Inflammatory macrophage (primary cell): ENCODE measurements around the gene OVOL3.
A peak's percentile ranks its signal among the peaks of the same experiment; 100 is the strongest.
"Not testable (repeated sequence)": the region's sequence is repeated elsewhere in the genome, so short reads cannot be mapped to it uniquely, and the experiment has no call there.

ENCODE experiments used
- DNase-seq, 2 donors: peaks; one replicate each; pipeline ENCODE4 v3.0.0-alpha.2; 2020 to 2022
- total RNA-seq, 18 experiments: gene quantifications; one replicate each; lab custom pipeline; 2026; ENCODE audit warnings: mixed read lengths in 6 of 18, inconsistent platforms in 2 of 18; lab: John Stamatoyannopoulos, UW

OVOL3 gene
- total RNA-seq: 0 to 0.08 (median 0) reads per million in 18 experiments

DNA sequence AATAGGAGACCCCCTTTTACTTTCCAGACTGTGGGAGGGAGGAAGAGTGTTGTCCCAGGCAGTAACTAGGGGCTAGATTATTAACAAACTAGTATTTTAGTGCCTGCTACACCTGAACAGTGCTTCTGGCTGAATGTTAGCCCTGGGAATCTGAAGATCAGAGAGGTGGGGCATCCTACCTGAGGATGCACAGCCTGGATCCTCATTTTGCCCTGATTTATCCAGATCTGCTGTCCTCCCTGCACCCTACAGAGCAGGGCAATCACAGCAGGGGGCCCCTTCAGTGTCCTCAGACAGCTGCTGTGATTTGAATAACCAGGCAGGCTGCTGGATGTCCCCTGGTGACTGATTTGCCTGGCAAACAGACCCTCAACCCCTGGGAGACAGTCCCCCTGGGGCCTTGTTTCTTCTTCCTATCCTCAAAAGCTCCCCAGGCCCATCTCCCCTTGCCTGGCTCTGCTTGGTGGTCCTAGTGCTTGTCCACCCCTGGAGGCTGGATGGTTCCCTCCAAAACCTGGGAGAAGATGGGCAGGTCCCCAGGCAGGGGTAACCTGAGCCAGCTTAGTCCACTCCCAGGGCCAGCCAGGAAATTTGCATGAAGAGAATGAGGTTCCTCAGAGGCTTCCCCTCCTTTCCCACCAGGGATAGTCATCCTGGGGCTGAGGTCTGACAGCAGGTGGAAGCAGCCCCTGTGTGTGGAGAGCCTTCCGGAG lies at the start of gene OVOL3:
TSS of gene OVOL3 (plus strand) at position 657 of the 713 bp plus-strand sequence. CDS start 60 bp downstream, outside the sequence.
- no peak for DNase-seq

DNA sequence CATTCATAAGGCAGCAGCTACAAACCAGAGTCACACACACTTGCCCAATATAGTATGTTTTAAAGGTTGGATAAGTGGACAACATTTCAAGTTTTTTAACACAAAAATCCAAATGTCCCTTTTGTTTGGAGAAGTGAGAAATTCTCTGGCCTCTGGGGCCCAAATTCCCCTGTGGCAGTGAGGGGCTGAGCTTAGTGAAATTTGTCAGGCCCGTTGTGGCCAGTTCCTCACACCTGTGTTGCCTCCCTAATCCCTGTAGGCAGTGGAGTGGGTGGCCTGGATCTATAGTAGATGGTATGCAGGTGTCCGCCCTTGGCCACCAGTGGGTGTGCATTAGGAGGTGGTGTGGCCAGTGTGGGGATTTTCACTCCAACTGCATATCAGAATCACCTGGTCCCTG lies 49.6 kb upstream of the OVOL3 start:
- no peak for DNase-seq

GRCh38 chr19:36064826-36065225 lies 46.1 kb upstream of the OVOL3 start:
- DNase-seq: peak; percentile 58 to 72

- no peak for DNase-seq
Measured at GRCh38 chr19:36067681-36068080, 43.3 kb upstream of the OVOL3 start.

DNA sequence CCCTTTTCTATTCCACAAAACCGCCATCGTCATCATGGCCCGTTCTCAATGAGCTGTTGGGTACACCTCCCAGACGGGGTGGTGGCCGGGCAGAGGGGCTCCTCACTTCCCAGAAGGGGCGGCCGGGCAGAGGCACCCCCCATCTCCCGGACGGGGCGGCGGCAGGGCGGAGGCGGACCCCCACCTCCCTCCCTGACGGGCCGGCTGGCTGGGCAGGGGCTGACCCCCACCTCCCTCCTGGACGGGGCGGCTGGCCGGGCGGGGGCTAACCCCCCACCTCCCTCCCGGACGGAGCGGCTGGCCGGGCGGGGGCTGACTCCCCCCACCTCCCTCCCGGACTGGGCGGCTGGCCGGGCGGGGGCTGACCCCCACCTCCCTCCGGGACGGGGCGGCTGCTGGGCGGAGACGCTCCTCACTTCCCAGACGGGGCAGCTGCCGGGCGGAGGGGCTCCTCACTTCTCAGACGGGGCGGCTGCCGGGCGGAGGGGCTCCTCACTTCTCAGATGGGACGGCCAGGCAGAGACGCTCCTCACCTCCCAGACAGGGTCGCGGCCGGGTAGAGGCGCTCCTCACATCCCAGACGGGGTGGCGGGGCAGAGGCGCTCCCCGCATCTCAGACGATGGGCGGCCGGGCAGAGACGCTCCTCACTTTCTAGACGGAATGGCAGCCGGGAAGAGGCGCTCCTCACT lies 42.0 kb upstream of the OVOL3 start:
- not testable (repeated sequence) for DNase-seq

DNA sequence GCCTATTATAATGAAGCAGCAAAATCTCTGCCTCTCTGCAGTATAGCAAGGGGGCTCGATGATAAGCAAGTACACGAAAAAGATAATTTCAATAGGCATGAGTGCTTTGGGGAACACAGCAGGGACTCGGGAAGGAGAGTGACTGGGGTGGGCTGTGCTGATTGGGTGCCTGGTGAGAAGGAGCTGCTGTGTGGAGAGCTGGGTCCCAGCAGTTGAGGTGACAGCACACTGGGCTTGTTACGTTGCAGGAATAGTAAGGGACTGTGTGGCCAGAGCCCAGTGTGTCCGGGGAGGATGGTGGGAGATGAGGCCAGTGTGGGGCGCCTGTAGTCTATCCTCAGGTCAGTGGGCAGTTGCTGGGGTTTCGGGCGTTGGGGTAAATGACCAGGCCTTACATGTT lies 38.9 kb upstream of the OVOL3 start:
- no peak for DNase-seq

- no peak for DNase-seq
Measured at GRCh38 chr19:36073121-36073876, 37.6 kb upstream of the OVOL3 start.

DNA sequence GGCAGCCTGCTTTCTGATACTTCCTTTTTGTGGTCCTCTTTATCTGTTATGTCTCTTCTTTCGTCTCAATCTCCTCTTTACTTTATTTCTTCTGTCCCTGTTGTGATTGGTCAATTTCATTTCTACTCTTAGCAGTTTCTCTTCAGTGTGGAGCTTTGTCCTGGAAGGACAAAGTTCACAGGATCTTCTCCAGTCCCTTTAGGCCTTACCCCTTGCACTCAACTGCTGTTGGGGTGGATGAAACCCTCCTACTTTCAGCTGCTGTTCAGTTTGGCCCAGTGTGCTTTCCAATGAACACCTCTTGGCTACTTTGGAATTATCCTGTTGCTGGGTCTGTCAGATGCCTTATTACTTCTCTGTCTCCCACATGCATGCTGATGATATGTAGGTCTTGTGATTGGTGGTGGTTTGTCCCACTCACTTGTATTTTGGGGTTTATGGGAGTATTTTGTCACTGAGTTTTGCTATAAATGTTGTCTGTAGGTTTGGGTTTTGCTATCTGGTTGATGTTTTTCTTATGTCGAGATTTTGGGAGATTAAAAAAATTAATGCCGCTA lies 31.5 kb upstream of the OVOL3 start:
- DNase-seq: peak; percentile 21 to 67

DNA sequence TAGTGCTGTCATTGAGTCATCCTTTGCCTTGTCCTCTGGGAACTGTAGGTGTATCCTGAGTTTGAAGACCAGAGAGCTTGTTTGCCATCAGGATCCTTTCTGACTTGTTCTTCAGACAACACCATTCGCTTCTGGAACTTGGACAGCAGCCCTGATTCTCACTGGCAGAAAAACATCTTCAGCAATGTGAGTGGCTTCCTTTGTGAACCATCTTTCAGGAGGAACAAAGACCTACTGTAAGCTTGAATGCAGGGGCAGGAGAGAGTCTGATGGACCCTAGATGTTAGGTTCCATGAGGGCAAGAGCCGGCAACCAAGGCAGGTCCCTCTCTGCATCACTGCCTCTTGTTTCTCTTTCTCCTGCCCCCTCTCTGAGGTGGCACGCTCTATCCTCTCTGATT lies 29.6 kb upstream of the OVOL3 start:
- DNase-seq: no peak

GRCh38 chr19:36081894-36082293 lies 29.0 kb upstream of the OVOL3 start:
- no peak for DNase-seq

DNA sequence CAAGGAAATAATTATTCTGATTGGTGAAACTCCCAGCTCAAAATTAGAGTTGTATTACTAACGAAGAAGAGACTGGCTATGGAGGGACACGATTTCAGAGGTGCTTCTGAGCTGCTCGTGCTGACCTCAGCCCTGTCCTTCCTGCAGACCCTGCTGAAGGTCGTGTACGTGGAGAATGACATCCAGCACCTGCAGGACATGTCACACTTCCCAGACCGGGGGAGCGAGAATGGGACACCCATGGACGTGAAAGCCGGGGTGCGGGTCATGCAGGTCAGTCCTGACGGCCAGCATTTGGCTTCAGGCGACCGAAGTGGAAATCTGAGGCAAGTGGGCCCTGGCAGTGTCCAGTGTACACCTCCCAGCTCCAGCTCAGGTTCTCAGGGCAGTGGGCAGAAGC lies 28.0 kb upstream of the OVOL3 start:
- no peak for DNase-seq

DNA sequence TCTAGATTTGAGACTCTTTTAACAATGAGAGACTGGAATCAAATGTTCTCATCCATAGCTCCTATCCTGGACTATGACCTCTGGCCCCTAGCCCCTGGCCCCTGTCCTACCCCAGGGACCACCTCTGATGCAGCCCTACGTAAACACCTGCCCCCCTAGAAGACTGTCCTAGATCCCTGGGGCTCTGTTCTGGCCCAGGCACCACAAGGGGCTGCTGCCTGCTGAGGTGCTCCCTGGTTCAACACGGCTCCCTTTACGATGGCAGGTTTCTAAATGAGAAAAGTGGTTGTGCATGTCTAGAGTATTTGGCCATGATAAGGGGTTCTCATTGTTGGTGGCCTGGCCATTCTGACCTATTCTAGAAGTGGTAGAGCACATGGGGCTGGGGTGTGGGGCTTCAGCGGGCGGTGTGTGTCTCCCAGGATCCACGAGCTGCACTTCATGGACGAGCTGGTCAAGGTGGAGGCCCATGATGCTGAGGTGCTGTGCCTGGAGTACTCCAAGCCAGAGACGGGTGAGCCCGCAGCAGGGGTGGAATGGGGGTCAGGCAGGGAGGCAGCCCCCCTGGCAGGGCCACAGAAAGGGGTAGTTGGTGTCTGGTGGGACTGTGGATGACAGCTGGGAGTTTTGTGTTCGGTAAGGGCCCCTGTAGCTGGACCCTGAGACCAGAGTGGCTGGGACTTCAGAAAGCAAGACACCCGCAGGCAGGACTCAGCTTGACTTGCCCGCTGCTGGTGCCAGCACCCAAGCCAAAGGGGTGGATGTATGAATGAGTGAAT lies 26.5 kb upstream of the OVOL3 start:
- DNase-seq: no peak

GRCh38 chr19:36086326-36086725 lies 24.6 kb upstream of the OVOL3 start:
- DNase-seq: no peak

DNA sequence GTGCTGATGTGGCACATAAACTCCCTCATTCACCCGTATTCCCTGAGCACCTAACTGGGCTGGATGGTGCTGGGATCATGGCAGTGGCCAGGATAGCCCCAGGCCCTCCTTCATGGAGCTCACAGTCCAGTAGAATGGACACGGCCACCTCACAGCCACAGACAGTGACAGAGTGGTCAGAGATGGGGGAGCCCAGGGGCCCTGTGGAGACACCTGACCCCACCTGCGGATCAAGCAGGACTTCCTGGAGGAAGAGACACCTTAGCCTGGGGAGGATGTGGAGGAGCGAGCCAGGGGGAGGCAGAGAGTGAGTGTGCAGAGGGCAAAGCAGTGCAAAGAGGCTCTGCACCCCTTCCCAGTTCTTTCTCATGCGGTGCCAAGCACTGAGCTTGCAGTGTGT lies 21.1 kb upstream of the OVOL3 start:
- DNase-seq: no peak

DNA sequence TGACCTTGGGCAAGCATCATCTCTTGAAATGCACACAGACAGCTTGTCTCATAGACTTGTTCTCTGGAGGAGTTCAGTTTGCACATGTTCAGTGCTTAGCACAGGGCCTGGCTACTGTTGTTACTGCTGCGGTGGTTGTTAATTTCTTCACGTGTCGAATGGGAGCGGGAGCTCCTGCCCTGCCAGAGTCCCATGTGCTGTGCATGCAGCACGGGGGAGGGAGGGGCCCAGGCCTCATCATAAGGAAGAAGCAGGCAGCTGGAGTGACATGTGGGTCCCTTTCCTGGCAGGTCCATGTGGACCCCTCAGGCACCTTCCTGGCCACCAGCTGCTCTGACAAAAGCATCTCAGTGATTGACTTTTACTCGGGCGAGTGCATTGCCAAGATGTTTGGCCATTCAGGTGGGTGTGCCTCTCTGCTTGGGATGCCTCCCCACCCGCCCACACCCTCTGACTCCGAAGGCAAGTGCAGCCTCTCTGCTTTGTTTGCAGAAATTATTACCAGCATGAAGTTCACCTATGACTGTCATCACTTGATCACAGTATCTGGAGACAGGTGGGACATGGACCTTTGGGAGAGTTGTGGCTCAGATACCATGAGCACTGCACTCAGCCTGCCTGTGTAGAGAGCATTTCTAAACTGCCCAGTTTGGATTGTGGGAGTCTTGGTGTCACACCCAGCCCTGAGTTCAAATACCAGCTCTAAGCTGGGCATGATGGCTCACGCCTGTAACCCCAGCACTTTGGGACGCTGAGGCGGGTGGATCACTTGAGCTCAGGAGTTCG lies 19.8 kb upstream of the OVOL3 start:
- no peak for DNase-seq

- no peak for DNase-seq
Measured at GRCh38 chr19:36092566-36092965, 18.4 kb upstream of the OVOL3 start.

GRCh38 chr19:36093146-36093662 lies 17.7 kb upstream of the OVOL3 start:
- DNase-seq: no peak

DNA sequence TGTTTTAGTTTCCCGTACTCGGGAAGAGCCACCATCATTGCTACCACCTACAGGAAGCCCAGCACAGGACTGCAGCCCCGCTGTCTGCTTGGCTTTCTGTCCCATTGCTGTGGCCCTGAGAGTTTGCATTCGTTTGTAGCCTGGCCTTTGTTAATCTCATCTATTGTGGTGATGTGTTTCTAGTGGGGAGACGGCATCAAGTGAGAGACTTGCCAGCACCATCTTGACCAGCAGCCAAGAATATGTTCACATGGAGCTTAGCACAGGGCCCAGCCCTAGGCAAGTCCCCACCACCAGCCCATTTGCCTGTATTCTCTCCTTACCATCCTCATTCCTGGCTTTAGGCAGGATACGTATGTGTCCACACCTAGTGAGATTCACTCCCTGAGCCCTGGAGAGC lies 17.3 kb upstream of the OVOL3 start:
- no peak for DNase-seq

DNA sequence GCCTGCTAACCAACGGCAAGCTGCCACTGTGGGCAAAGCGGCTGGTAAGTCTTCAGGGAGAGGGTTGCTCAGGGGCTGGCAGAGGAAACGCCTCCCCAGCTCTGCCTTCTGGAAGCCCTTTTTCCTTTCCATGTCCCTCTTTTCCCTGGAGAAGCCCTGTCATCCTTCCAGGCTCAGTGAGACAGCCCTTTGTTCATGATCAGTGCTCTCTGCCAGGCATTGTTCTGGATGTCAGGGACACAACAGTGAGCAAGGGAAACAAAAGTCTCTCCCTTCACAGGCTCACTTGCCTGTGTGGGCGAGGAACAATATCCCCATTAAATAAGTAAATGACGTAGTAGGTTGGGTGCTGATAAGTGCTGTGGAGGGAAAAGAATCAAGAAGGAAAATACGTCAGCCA lies 13.9 kb upstream of the OVOL3 start:
- no peak for DNase-seq

GRCh38 chr19:36099166-36099785 lies 11.7 kb upstream of the OVOL3 start:
- DNase-seq: no peak

GRCh38 chr19:36100476-36100875 lies 10.5 kb upstream of the OVOL3 start:
- peak; percentile 18 to 73 for DNase-seq
